HepG2 (cell line): ENCODE measurements around the gene SYT9. TPM values are rescaled to one million over a fixed set of nuclear protein-coding genes. Genes with fewer than 3 reads are reported as not detected.

ENCODE experiments used
- AGO2 ChIP-seq: fragments of 200-400 bp; formaldehyde crosslinking; optimal IDR thresholded peaks from 2 replicates; pipeline ENCODE3; 2017; ENCODE audit warnings: mild to moderate bottlenecking, low read depth, low read length, moderate library complexity
- HMG20B ChIP-seq: conservative IDR thresholded peaks from 2 replicates; pipeline ENCODE4 v1.6.1; 2016; ENCODE audit warnings: missing genetic modification reagents, missing compliant biosample characterization
- HMGXB3 ChIP-seq: sonication (generic); formaldehyde crosslinking; IDR thresholded peaks from 2 replicates; pipeline ENCODE4 v1.4.0; 2020; ENCODE audit warnings: missing genetic modification reagents, borderline replicate concordance
- LRRFIP1 ChIP-seq: sonication (generic); formaldehyde crosslinking; conservative IDR thresholded peaks from 2 replicates; pipeline ENCODE4 v1.4.0; 2020; ENCODE audit warnings: missing genetic modification reagents
- MAFK ChIP-seq, 2 experiments: IDR thresholded peaks in 1 of 2; conservative IDR thresholded peaks in 1 of 2; 2 replicates each; pipeline ENCODE4 v1.6.1; 2011; ENCODE audit warnings: improper control_type of control experiment in 2 of 2, low read length in 2 of 2
- MATR3 ChIP-seq: sonication (generic); formaldehyde crosslinking; IDR thresholded peaks from 2 replicates; pipeline ENCODE4 v1.4.0; 2020; ENCODE audit warnings: missing genetic modification reagents
- MTF1 ChIP-seq: sonication (generic); formaldehyde crosslinking; IDR thresholded peaks from 2 replicates; pipeline ENCODE4 v1.5.0; 2020; ENCODE audit warnings: missing genetic modification reagents
- NFATC3 ChIP-seq: sonication (generic); formaldehyde crosslinking; IDR thresholded peaks from 2 replicates; pipeline ENCODE4 v1.5.1; 2020; ENCODE audit warnings: mild to moderate bottlenecking, missing genetic modification reagents
- PHF8 ChIP-seq: sonication (generic); formaldehyde crosslinking; IDR thresholded peaks from 2 replicates; pipeline ENCODE4 v1.5.0; 2020; ENCODE audit warnings: missing genetic modification reagents
- POLR2A ChIP-seq, 2 experiments: IDR thresholded peaks; 2 replicates each; pipeline ENCODE4 v1.6.1; 2011; ENCODE audit warnings: low read depth in 2 of 2, low read length in 2 of 2, mild to moderate bottlenecking in 1 of 2, moderate library complexity in 1 of 2; ENCODE audit not compliant: insufficient read depth in 1 of 2
- POLR2G ChIP-seq: fragments of 200-400 bp; formaldehyde crosslinking; IDR thresholded peaks from 2 replicates; pipeline ENCODE4 v1.6.1; 2018; ENCODE audit warnings: mild to moderate bottlenecking, low read depth, low read length, moderate library complexity
- PPARG ChIP-seq: conservative IDR thresholded peaks from 2 replicates; pipeline ENCODE4 v1.6.1; 2016; ENCODE audit warnings: missing biosample characterization, missing genetic modification reagents
- RCOR2 ChIP-seq: IDR thresholded peaks from 2 replicates; pipeline ENCODE4 v1.6.1; 2016; ENCODE audit warnings: missing biosample characterization, missing genetic modification reagents
- SAP130 ChIP-seq: IDR thresholded peaks from 2 replicates; pipeline ENCODE4 v1.6.1; 2016; ENCODE audit warnings: low read depth
- SETDB1 ChIP-seq: sonication (generic); formaldehyde crosslinking; IDR thresholded peaks from 2 replicates; pipeline ENCODE4 v1.5.1; 2020; ENCODE audit warnings: missing genetic modification reagents, mild to moderate bottlenecking, borderline replicate concordance
- THAP11 ChIP-seq: IDR thresholded peaks from 2 replicates; pipeline ENCODE4 v1.6.1; 2016; ENCODE audit warnings: missing biosample characterization, missing genetic modification reagents
- XRCC5 ChIP-seq: fragments of 200-400 bp; formaldehyde crosslinking; optimal IDR thresholded peaks from 2 replicates; pipeline ENCODE3; 2017; ENCODE audit warnings: mild to moderate bottlenecking, low read length
- ZBTB8A ChIP-seq: sonication (generic); formaldehyde crosslinking; IDR thresholded peaks from 2 replicates; pipeline ENCODE4 v1.4.0; 2020; ENCODE audit warnings: mild to moderate bottlenecking, low read depth, missing genetic modification reagents, borderline replicate concordance
- ZFX ChIP-seq: sonication (generic); formaldehyde crosslinking; IDR thresholded peaks from 2 replicates; pipeline ENCODE4 v1.4.0; 2020; ENCODE audit warnings: mild to moderate bottlenecking, low read depth, missing genetic modification reagents, moderate library complexity
- ZNF20 ChIP-seq: sonication (generic); formaldehyde crosslinking; IDR thresholded peaks from 2 replicates; pipeline ENCODE4 v1.4.0; 2020; ENCODE audit warnings: mild to moderate bottlenecking, moderate library complexity, missing genetic modification reagents
- ZNF432 ChIP-seq: sonication (generic); formaldehyde crosslinking; IDR thresholded peaks from 2 replicates; pipeline ENCODE4 v1.5.0; 2020; ENCODE audit warnings: missing genetic modification reagents, mild to moderate bottlenecking, borderline replicate concordance
- ZNF589 ChIP-seq: sonication (generic); formaldehyde crosslinking; conservative IDR thresholded peaks from 2 replicates; pipeline ENCODE4 v1.8.0; 2022; ENCODE audit warnings: mild to moderate bottlenecking, moderate library complexity, missing genetic modification reagents
- ZNF703 ChIP-seq: sonication (generic); formaldehyde crosslinking; IDR thresholded peaks from 2 replicates; pipeline ENCODE4 v1.5.1; 2020; ENCODE audit warnings: missing genetic modification reagents, mild to moderate bottlenecking, moderate library complexity, borderline replicate concordance
- ZSCAN31 ChIP-seq: sonication (generic); formaldehyde crosslinking; IDR thresholded peaks from 2 replicates; pipeline ENCODE4 v1.5.0; 2020; ENCODE audit warnings: low read depth, mild to moderate bottlenecking, missing genetic modification reagents
- polyA plus RNA-seq, 8 experiments: library from polyadenylated mRNA; depleted of rRNA in 3 of 8; stranded (reverse) in 7 of 8; unstranded in 1 of 8; fragments of >200 nt; fragmentation: Illumina TruSeq in 4 of 8; extraction: Trizol in 4 of 8; gene quantifications; 2 replicates each; pipeline versions ENCODE4 v1.2.1 to v1.2.3, GENCODE V29; 2011 to 2016; ENCODE audit warnings: low read depth in 4 of 8, missing spikeins in 1 of 8, mixed read lengths in 1 of 8; ENCODE audit not compliant: insufficient read depth in 1 of 8
- total RNA-seq, 5 experiments: library from RNA; depleted of rRNA; stranded (reverse); fragments of >200 nt; fragmentation: Illumina TruSeq; extraction: Trizol; gene quantifications; 2 replicates each; pipeline ENCODE4 v1.2.3, GENCODE V29; 2016; ENCODE audit warnings: low read depth in 1 of 5

The SYT9 gene
- total and polyA plus RNA-seq, 2 of the 13 experiments (the other 11 are each of a cell fraction or from before 2014, with no cell fraction given): not detected

GRCh38 chr11:7513234-7514098 lies 261.8 kb downstream of the SYT9 start, which contains the start of gene PPFIBP2 (continued):
- peak; percentile 76 for TF ChIP-seq PHF8 (CRISPR knock-in tag)
- TF ChIP-seq XRCC5: peak; percentile 78
- TF ChIP-seq AGO2: no peak
- TF ChIP-seq HMGXB3 (CRISPR knock-in tag): no peak
- no peak for TF ChIP-seq MTF1
- TF ChIP-seq MATR3 (CRISPR knock-in tag): no peak
- TF ChIP-seq MAFK (conservative IDR thresholded peaks at IDR 0.05 in 1 of 2, IDR thresholded peaks at IDR 0.05 in 1 of 2; ENCODE audit: low read length in 2 of 2): no peak
- TF ChIP-seq ZFX: peak; percentile 67; the same call in 1 of the 2 replicates
- TF ChIP-seq POLR2G: no peak
- TF ChIP-seq LRRFIP1 (CRISPR knock-in tag): no peak
- peak; percentile 74 for TF ChIP-seq SAP130
- TF ChIP-seq ZBTB8A (CRISPR knock-in tag): no peak
- TF ChIP-seq HMG20B: no peak
- TF ChIP-seq ZNF20 (CRISPR knock-in tag): no peak
- TF ChIP-seq ZSCAN31 (CRISPR knock-in tag): 0 out of 2 replicates have a peak, but pooled peaks have one; percentile 17
- TF ChIP-seq ZNF703: peak; percentile 33; the same call in 1 of the 2 replicates
- no peak for TF ChIP-seq PPARG (CRISPR knock-in tag)
- TF ChIP-seq SETDB1 (CRISPR knock-in tag): no peak
- TF ChIP-seq POLR2A (IDR thresholded peaks at IDR 0.05; ENCODE audit: insufficient read depth in 1 of 2, low read depth in 2 of 2, low read length in 2 of 2): peak; percentile 37 to 62; a peak in 2 of 4 replicates
- no peak for TF ChIP-seq ZNF432 (CRISPR knock-in tag)
- no peak for TF ChIP-seq NFATC3
- no peak for TF ChIP-seq THAP11 (CRISPR knock-in tag)
- no peak for TF ChIP-seq RCOR2
- TF ChIP-seq ZNF589 (CRISPR knock-in tag): no peak
